Brain microvascular endothelial cell (primary cell): Measurements from ENCODE around the gene LRRC38.

Experiments used
- DNase-seq: peaks from one replicate; pipeline ENCODE4 v3.0.0-alpha.2; 2020
- H3K27ac ChIP-seq: fragments of 250-450 bp; sonication (Bioruptor Pico); 2 replicates; pipeline ENCODE4 v1.5.1; 2020; ENCODE audit warnings: mild to moderate bottlenecking, moderate library complexity
- H3K27me3 ChIP-seq: fragments of 250-450 bp; sonication (Bioruptor Pico); replicated peaks from 2 replicates; pipeline ENCODE4 v1.5.1; 2020; ENCODE audit warnings: mild to moderate bottlenecking
- H3K36me3 ChIP-seq: fragments of 250-450 bp; sonication (Bioruptor Pico); replicated peaks from 2 replicates; pipeline ENCODE4 v1.5.1; 2020; ENCODE audit warnings: mild to moderate bottlenecking
- H3K4me3 ChIP-seq: 2 replicates; pipeline ENCODE4 v1.5.1; 2011; ENCODE audit warnings: low read depth, mild to moderate bottlenecking, control low read depth, low read length, moderate library complexity
- in situ Hi-C: cut with HindIII; loops from 2 replicates; pipeline ENCODE4 v1.10.0; 2017; ENCODE audit warnings: low sequenced_read_pairs, low pct_ligation_motif_present
- TF ChIP-seq, protein P1 (sequence below): IDR thresholded peaks from 2 replicates; pipeline ENCODE4 v1.5.1; 2011; ENCODE audit warnings: low read depth, mild to moderate bottlenecking, moderate library complexity, low read length, control low read depth, inconsistent platforms; ENCODE audit errors: missing control alignments

Gene LRRC38

GRCh38 chr1:13430495-13430894 is 83.3 kb downstream of the LRRC38 start:
- Histone ChIP-seq H3K36me3 (no peaks in the 10 kb centered on the region), H3K27me3 (no peaks in the 10 kb centered on the region), H3K27ac (no peak overlapping the region), H3K4me3 (no peak overlapping the region)
- no peak for DNase-seq
- in situ Hi-C loops, result no loop called here
- TF ChIP-seq, protein P1, sequence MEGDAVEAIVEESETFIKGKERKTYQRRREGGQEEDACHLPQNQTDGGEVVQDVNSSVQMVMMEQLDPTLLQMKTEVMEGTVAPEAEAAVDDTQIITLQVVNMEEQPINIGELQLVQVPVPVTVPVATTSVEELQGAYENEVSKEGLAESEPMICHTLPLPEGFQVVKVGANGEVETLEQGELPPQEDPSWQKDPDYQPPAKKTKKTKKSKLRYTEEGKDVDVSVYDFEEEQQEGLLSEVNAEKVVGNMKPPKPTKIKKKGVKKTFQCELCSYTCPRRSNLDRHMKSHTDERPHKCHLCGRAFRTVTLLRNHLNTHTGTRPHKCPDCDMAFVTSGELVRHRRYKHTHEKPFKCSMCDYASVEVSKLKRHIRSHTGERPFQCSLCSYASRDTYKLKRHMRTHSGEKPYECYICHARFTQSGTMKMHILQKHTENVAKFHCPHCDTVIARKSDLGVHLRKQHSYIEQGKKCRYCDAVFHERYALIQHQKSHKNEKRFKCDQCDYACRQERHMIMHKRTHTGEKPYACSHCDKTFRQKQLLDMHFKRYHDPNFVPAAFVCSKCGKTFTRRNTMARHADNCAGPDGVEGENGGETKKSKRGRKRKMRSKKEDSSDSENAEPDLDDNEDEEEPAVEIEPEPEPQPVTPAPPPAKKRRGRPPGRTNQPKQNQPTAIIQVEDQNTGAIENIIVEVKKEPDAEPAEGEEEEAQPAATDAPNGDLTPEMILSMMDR, result no peak
